ENCODE data around the gene TEX14. TPM values are rescaled to one million over a fixed set of nuclear protein-coding genes. Genes with fewer than 3 reads are reported as not detected.
"Not testable (repeated sequence)": the region's sequence is repeated elsewhere in the genome, so short reads cannot be mapped to it uniquely, and the experiment has no call there.

TEX14 gene
- total RNA-seq, 1 donor from 2014 or later = 0.52 TPM

GRCh38 chr17:58605986-58606385 is 85.9 kb downstream of the TEX14 start:
- intact Hi-C loops (cut with micrococcal nuclease) = no loop called here

DNA sequence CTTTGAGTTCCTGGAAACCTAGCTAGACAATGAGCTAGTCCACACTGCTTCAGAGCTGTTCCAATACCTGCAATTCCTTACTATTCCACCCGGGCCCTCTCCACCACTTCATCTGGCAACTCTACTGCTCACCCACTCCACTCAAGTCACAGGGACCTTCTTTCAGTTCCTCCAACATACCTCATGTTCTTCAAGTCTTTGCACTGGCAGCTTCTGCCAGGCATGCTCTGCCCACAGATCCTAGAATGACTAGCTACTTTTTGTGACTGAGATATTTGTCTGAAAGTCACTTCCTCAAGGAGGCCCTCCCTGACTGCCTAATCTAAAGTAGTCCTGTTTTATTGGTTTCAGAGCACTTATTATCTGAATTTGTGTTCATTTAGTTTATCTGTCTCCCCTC is 86.4 kb downstream of the TEX14 start:
- intact Hi-C loops (cut with micrococcal nuclease) = no loop called here

DNA sequence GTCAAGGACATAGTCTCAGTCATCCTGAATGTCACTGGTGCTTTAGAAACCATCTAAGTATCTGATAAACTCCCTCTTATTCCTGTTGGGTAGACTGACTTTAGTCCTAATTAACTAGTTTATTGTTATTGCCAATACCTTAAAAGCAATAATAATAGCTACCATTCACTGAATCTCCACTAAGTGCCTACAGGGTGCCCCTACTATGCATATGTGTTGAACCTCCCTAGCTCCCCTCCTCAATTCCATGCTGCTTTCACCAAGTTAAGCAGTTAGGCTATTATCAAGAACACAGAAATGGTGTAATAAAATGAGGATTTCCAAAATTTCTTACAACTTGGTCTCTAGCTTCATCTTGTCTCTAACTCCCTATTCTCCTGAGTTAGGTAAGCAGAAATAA is 89.9 kb downstream of the TEX14 start:
- intact Hi-C loops (cut with micrococcal nuclease) = no loop called here

DNA sequence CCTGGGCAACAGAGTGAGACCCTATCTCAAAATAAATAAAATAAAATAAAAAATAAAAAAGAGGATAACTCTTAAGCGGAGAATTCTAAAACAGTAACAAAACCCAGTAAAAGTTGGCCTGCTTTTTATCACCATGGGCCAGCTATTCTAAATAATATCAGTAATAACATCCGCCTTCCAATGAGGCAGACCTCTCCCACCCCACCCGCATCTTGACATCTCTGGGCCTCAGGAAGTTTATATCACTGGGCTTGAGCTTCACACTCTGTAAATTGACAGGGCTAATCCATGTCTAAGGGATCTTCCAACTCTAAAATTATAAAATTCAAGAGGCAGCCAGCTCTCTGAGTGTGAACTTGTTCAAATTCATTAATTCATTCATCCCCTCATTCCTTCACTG is 94.5 kb downstream of the TEX14 start:
- intact Hi-C loops (cut with micrococcal nuclease) = no loop called here

GRCh38 chr17:58595194-58595792 is 96.6 kb downstream of the TEX14 start:
- intact Hi-C loops (cut with micrococcal nuclease) = no loop called here

GRCh38 chr17:58593123-58593522 is 98.7 kb downstream of the TEX14 start:
- intact Hi-C loops (cut with micrococcal nuclease) = no loop called here

DNA sequence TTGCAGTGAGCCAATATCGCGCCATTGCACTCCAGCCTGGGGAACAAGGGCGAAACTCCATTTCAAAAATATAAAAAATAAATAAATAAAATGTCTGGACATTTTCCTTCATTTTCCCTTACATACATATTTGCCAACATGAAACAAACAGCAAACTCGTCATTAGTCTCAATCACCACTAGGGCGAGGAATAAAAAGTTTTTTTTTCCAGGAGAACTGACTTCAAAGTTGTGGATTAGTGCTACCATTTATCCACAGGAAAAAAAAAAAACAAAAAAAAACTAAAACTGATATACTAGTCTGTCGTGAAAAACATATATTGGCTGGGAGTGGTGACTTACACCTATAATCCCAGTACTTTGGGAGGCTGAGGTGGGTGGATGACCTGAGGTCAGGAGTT is 100.4 kb downstream of the TEX14 start:
- intact Hi-C loops (cut with micrococcal nuclease) = no loop called here

DNA sequence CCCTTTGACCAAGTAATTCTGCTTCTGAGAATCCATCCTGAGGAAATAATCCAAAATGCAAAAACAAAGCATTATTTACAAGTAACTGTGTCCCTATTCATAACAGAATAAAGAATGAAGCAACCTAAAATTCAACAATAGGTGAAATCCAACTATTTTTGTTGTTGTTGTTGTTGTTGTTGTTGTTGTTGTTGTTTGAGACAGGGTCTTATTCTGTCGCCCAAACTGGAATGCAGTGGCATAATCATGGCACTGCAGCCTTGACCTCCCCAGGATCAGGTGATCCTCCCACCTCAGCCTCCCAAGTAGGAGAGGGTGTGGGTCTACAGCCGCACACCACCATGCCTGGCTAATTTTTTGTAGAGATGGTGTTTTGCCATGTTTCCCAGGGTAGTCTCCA is 101.5 kb downstream of the TEX14 start:
- intact Hi-C loops (cut with micrococcal nuclease) = no loop called here

GRCh38 chr17:58587713-58588117 is 104.1 kb downstream of the TEX14 start:
- intact Hi-C loops (cut with micrococcal nuclease) = loop anchor here (1.0 kb wide), 2 partner anchors 44 to 418 kb away; no protein-coding TSS in a partner anchor

GRCh38 chr17:58586009-58586644 is 105.7 kb downstream of the TEX14 start:
- intact Hi-C loops (cut with micrococcal nuclease) = no loop called here

DNA sequence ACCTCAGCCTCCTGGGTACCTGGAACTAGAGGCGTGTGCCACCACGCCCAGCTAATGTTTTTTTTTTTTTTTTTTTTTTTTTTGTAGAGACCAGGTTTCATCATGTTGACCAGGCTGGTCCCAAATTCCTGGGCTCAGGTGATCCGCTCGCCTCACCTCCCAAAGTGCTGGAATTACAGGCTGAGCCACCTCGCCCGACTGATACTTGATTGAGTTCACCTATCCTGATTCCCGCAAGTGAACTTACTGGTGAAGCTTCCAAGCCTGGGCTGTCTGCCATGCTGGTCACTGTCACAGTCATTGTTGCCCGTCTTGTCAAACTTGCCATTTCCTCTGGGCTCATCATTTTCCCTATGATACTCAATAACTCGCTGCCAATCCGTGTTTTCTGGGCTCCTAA is 106.3 kb downstream of the TEX14 start:
- intact Hi-C loops (cut with micrococcal nuclease) = no loop called here

GRCh38 chr17:58583486-58583885 is 108.4 kb downstream of the TEX14 start:
- intact Hi-C loops (cut with micrococcal nuclease) = no loop called here

DNA sequence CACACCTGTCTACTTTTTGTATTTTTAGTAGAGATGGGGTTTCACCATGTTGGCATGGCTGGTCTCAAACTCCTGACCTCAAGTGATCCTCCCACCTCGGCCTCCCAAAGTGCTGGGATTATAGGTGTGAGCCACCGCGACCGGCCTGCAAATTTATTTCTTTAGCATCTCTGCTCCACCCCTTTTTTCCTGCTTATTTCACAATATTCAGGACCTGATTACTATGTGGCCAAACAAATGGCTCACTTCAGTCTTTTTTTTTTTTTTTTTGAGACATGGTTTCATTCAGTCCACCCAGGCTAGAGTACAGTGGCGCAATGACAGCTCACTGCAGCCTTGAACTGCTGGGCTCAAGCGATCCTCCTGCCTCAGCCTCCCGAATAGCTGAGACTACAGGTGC is 109.1 kb downstream of the TEX14 start:
- intact Hi-C loops (cut with micrococcal nuclease) = not testable (repeated sequence)

DNA sequence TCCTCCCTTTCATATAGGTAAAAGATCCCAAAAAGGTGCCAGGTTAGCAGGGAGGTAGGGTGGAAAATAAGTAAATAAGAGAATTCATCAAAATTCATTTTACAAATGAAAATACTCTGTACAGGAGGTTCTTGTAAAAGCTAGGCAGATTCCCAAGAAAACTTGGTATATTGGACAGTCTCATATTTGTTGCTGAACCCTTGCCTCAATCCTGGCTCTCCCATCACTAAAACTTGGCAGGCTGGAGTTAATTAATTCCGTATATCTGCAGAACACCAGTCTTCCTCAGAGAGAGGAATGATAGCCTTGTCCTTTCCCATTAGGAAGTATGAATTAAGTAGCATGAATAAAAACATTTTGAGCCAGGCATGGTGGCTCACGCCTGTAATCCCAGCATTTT is 111.2 kb downstream of the TEX14 start:
- intact Hi-C loops (cut with micrococcal nuclease) = no loop called here

DNA sequence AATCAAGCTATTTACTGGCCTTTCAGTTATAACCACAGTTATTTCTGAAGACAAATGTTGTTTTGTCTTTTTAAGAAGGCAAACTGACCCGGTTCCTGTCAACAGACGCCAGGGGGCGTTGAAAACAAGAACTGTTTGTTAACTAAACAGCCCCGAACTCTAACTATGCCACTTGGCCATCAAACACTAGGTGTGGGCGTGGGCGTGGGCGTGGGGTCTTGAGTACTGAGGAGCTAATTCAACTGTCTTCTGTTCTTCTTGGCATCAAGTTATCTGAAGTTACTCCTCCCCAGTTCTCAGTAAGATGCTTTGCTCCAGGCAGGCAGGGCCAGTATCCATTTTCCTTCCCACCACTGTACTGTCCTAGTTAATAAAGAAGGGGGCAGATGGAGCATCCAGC is 114.1 kb downstream of the TEX14 start:
- intact Hi-C loops (cut with micrococcal nuclease) = no loop called here

- intact Hi-C loops (cut with micrococcal nuclease) = no loop called here
These were observed 115.0 kb downstream of the TEX14 start for GRCh38 chr17:58576679-58577367.

- intact Hi-C loops (cut with micrococcal nuclease) = no loop called here
These were observed 116.3 kb downstream of the TEX14 start for GRCh38 chr17:58575511-58575910.

DNA sequence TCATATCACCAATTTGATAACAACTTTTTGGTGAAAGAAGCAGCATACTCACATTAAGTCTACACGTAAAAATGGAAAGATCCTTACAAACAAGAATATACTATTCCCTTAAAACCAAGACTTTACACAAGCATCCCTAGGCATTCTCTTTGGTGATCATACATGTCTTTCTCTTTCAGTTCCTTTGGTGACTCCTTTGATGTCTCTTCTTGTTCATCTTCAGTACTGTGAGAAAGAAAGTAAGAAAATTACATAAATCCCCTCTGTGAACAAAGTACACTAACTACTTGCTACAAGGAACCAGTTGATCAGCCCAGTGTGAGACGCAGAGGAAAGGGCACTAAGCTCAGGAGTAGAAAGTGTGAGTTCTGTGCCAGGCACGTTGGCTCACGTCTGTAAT is 117.8 kb downstream of the TEX14 start:
- intact Hi-C loops (cut with micrococcal nuclease) = no loop called here

GRCh38 chr17:58572846-58573245 is 119.0 kb downstream of the TEX14 start:
- intact Hi-C loops (cut with micrococcal nuclease) = no loop called here

GRCh38 chr17:58570758-58571157 is 121.1 kb downstream of the TEX14 start:
- intact Hi-C loops (cut with micrococcal nuclease) = no loop called here

- intact Hi-C loops (cut with micrococcal nuclease) = no loop called here
These were observed 122.6 kb downstream of the TEX14 start for GRCh38 chr17:58569196-58569595.

- intact Hi-C loops (cut with micrococcal nuclease) = no loop called here
These were observed 123.6 kb downstream of the TEX14 start for GRCh38 chr17:58568044-58568799.

Data from T-helper 2 cell treated with Interferon-gamma antibody and Interleukin-4, amounts not matched to agents 100 ng/mL and 5 ng/mL, for 36 hours (primary cell).